ENCODE measurements around the gene NLRP6. TPM values are rescaled to one million over a fixed set of nuclear protein-coding genes. Genes with fewer than 3 reads are reported as not detected.
"Not testable (repeated sequence)": the region's sequence is repeated elsewhere in the genome, so short reads cannot be mapped to it uniquely, and the experiment has no call there.

Gene NLRP6
- total and polyA plus RNA-seq, 2 experiments from 2014 or later: not detected

GRCh38 chr11:266676-267439 is 11.3 kb upstream of the NLRP6 start:
- Histone ChIP-seq H3K9ac (no peak overlapping the region), H3F3A (ENCODE audit: insufficient read depth) (peaks cover 4% of the 10 kb centered on the region), H3K27me3 (replicated peaks; ENCODE audit: insufficient read depth) (no peaks in the 10 kb centered on the region), H3K9me3 (ENCODE audit: low read depth) (no peaks in the 10 kb centered on the region), H3K4me1 (ENCODE audit: insufficient read depth) (no peaks in the 10 kb centered on the region), H3K4me3 (no peak overlapping the region), H4K20me1 (ENCODE audit: insufficient read depth) (no peaks in the 10 kb centered on the region), H3K4me2 (ENCODE audit: unreplicated experiment) (no peak overlapping the region), H3K36me3 (ENCODE audit: low read depth) (no peaks in the 10 kb centered on the region), H3K27ac (no peak overlapping the region), H3K79me2 (ENCODE audit: insufficient read depth) (no peaks in the 10 kb centered on the region), H2AFZ (no peak overlapping the region), H3K9me2 (ENCODE audit: insufficient read depth) (no peaks in the 10 kb centered on the region)
- DNase-seq: peak; percentile 18
- TF ChIP-seq EZH2phosphoT487 (IDR thresholded peaks at IDR 0.05; ENCODE audit: insufficient read depth, low read depth): no peak
- TF ChIP-seq EZH2 (IDR thresholded peaks at IDR 0.05; ENCODE audit: insufficient read depth, poor library complexity, severe bottlenecking): no peak
- 85 to 88% methylated on average over 9 to 12 of the region's 13 CpGs for WGBS, 2 experiments (ENCODE audit: low coverage in 1 of 2, low lambda C conversion rate in 2 of 2, missing lambda C conversion rate in 2 of 2)
- in situ Hi-C loops (cut with MboI): no loop called here

GRCh38 chr11:267491-267994 is 10.7 kb upstream of the NLRP6 start:
- 51 to 60% methylated on average over 11 to 18 of the region's 18 CpGs for WGBS, 2 experiments (ENCODE audit: low coverage in 1 of 2, low lambda C conversion rate in 2 of 2, missing lambda C conversion rate in 2 of 2)
- in situ Hi-C loops (cut with MboI): no loop called here
- Histone ChIP-seq H3K79me2 (ENCODE audit: insufficient read depth) (no peaks in the 10 kb centered on the region), H3K27ac (no peak overlapping the region), H3F3A (ENCODE audit: insufficient read depth) (peaks cover 4% of the 10 kb centered on the region), H3K4me2 (ENCODE audit: unreplicated experiment) (no peak overlapping the region), H3K9me3 (ENCODE audit: low read depth) (no peaks in the 10 kb centered on the region), H3K36me3 (ENCODE audit: low read depth) (no peaks in the 10 kb centered on the region), H2AFZ (no peak overlapping the region), H3K9ac (no peak overlapping the region), H3K4me1 (ENCODE audit: insufficient read depth) (no peaks in the 10 kb centered on the region), H3K9me2 (ENCODE audit: insufficient read depth) (no peaks in the 10 kb centered on the region), H3K4me3 (no peak overlapping the region), H3K27me3 (replicated peaks; ENCODE audit: insufficient read depth) (no peaks in the 10 kb centered on the region), H4K20me1 (ENCODE audit: insufficient read depth) (no peaks in the 10 kb centered on the region)
- TF ChIP-seq EZH2 (IDR thresholded peaks at IDR 0.05; ENCODE audit: insufficient read depth, poor library complexity, severe bottlenecking): no peak
- TF ChIP-seq EZH2phosphoT487 (IDR thresholded peaks at IDR 0.05; ENCODE audit: insufficient read depth, low read depth): no peak
- DNase-seq: peak; percentile 29

GRCh38 chr11:268716-269145 is 9.5 kb upstream of the NLRP6 start:
- Histone ChIP-seq H2AFZ (peak overlapping the region; percentile 8), H3K9ac (0 out of 2 replicates have a peak overlapping the region, but pooled peaks have one; percentile 7), H3K4me2 (ENCODE audit: unreplicated experiment) (peak overlapping the region; percentile 61), H3K4me3 (peak overlapping the region; percentile 27)
- WGBS, 2 experiments (ENCODE audit: low coverage in 1 of 2, low lambda C conversion rate in 2 of 2, missing lambda C conversion rate in 2 of 2): 27 to 39% methylated on average over 16 of the region's 16 CpGs
- H3K79me2 ChIP-seq (ENCODE audit: insufficient read depth); H3K4me1 ChIP-seq (ENCODE audit: insufficient read depth); H4K20me1 ChIP-seq (ENCODE audit: insufficient read depth); H3K27ac ChIP-seq; H3F3A ChIP-seq (ENCODE audit: insufficient read depth); H3K9me3 ChIP-seq (ENCODE audit: low read depth); in situ Hi-C loops (cut with MboI); H3K9me2 ChIP-seq (ENCODE audit: insufficient read depth); H3K36me3 ChIP-seq (ENCODE audit: low read depth); H3K27me3 ChIP-seq (replicated peaks; ENCODE audit: insufficient read depth): not testable (repeated sequence)
- peak; percentile 79 for DNase-seq

- Histone ChIP-seq H4K20me1 (ENCODE audit: insufficient read depth) (no peaks in the 10 kb centered on the region), H3K9me2 (ENCODE audit: insufficient read depth) (no peaks in the 10 kb centered on the region), H3K4me1 (ENCODE audit: insufficient read depth) (no peaks in the 10 kb centered on the region), H3K4me2 (ENCODE audit: unreplicated experiment) (peak overlapping the region; percentile 61), H2AFZ (peak overlapping the region; percentile 8), H3K27ac (no peak overlapping the region), H3F3A (ENCODE audit: insufficient read depth) (peaks cover 4% of the 10 kb centered on the region), H3K79me2 (ENCODE audit: insufficient read depth) (no peaks in the 10 kb centered on the region), H3K9ac (0 out of 2 replicates have a peak overlapping the region, but pooled peaks have one; percentile 7), H3K36me3 (ENCODE audit: low read depth) (no peaks in the 10 kb centered on the region), H3K27me3 (replicated peaks; ENCODE audit: insufficient read depth) (no peaks in the 10 kb centered on the region), H3K9me3 (ENCODE audit: low read depth) (no peaks in the 10 kb centered on the region), H3K4me3 (peak overlapping the region; percentile 27)
- in situ Hi-C loops (cut with MboI): no loop called here
- no peak for TF ChIP-seq EZH2 (IDR thresholded peaks at IDR 0.05; ENCODE audit: insufficient read depth, poor library complexity, severe bottlenecking)
- TF ChIP-seq EZH2phosphoT487 (IDR thresholded peaks at IDR 0.05; ENCODE audit: insufficient read depth, low read depth): no peak
- 43 to 46% methylated on average over 21 of the region's 21 CpGs for WGBS, 2 experiments (ENCODE audit: low coverage in 1 of 2, low lambda C conversion rate in 2 of 2, missing lambda C conversion rate in 2 of 2)
- DNase-seq: peak; percentile 54
These were observed 8.9 kb upstream of the NLRP6 start for GRCh38 chr11:269146-269890.

All from GM23248 (cell line).